GM12874 (cell line): ENCODE results near the gene TMEM92.

ENCODE experiments used
- CTCF ChIP-seq: IDR thresholded peaks from 2 replicates; pipeline ENCODE4 v1.5.1; 2011; ENCODE audit warnings: low read depth, mild to moderate bottlenecking, control low read depth, low read length, moderate library complexity; ENCODE audit not compliant: insufficient read depth

The TMEM92 gene

GRCh38 chr17:50241431-50241830 lies 32.8 kb upstream of the TMEM92 start:
- TF ChIP-seq CTCF, result no peak

GRCh38 chr17:50244771-50245170 lies 29.5 kb upstream of the TMEM92 start:
- no peak for TF ChIP-seq CTCF

GRCh38 chr17:50248255-50248654 lies 26.0 kb upstream of the TMEM92 start:
- no peak for TF ChIP-seq CTCF

- no peak for TF ChIP-seq CTCF
Measured at GRCh38 chr17:50252781-50253180, 21.5 kb upstream of the TMEM92 start.

GRCh38 chr17:50255766-50256635 lies 18.3 kb upstream of the TMEM92 start:
- TF ChIP-seq CTCF, result no peak

GRCh38 chr17:50256826-50257618 lies 17.2 kb upstream of the TMEM92 start:
- no peak for TF ChIP-seq CTCF

GRCh38 chr17:50257676-50258224 lies 16.5 kb upstream of the TMEM92 start:
- TF ChIP-seq CTCF, result no peak
